ENCODE results near the gene KBTBD12.
"Not testable (repeated sequence)": the region's sequence is repeated elsewhere in the genome, so short reads cannot be mapped to it uniquely, and the experiment has no call there.

The KBTBD12 gene

GRCh38 chr3:127902486-127902885, 12.5 kb upstream of the KBTBD12 start:
- DNase-seq (ENCODE audit: low read depth in 3 of 3, low spot score in 1 of 3) = no peak

GRCh38 chr3:127903611-127904375, 11.2 kb upstream of the KBTBD12 start:
- DNase-seq (ENCODE audit: low read depth in 3 of 3, low spot score in 1 of 3) = no peak

- no peak for DNase-seq (ENCODE audit: low read depth in 3 of 3, low spot score in 1 of 3)
Measured at GRCh38 chr3:127905556-127905955, 9.5 kb upstream of the KBTBD12 start.

- not testable (repeated sequence) for DNase-seq (ENCODE audit: low read depth in 3 of 3, low spot score in 1 of 3)
Measured at GRCh38 chr3:127906653-127907052, 8.4 kb upstream of the KBTBD12 start.

GRCh38 chr3:127908202-127908601, 6.8 kb upstream of the KBTBD12 start:
- no peak for DNase-seq (ENCODE audit: low read depth in 3 of 3, low spot score in 1 of 3)

- DNase-seq (ENCODE audit: low read depth in 3 of 3, low spot score in 1 of 3) = no peak
Measured at GRCh38 chr3:127908951-127909350, 6.1 kb upstream of the KBTBD12 start.

- DNase-seq (ENCODE audit: low read depth in 3 of 3, low spot score in 1 of 3) = no peak
Measured at GRCh38 chr3:127909646-127910045, 5.4 kb upstream of the KBTBD12 start.

- no peak for DNase-seq (ENCODE audit: low read depth in 3 of 3, low spot score in 1 of 3)
Measured at GRCh38 chr3:127911421-127911931, 3.6 kb upstream of the KBTBD12 start.

- DNase-seq (ENCODE audit: low read depth in 3 of 3, low spot score in 1 of 3) = not testable (repeated sequence)
Measured at GRCh38 chr3:127913841-127914240, 1.2 kb upstream of the KBTBD12 start.

GRCh38 chr3:127914584-127914983, 448 bp upstream of the KBTBD12 start:
- DNase-seq (ENCODE audit: low read depth in 3 of 3, low spot score in 1 of 3) = no peak

GRCh38 chr3:127915937-127916493, 983 bp downstream of the KBTBD12 start:
- no peak for DNase-seq (ENCODE audit: low read depth in 3 of 3, low spot score in 1 of 3)

- DNase-seq (ENCODE audit: low read depth in 3 of 3, low spot score in 1 of 3) = no peak
Measured at GRCh38 chr3:127920738-127921137, 5.7 kb downstream of the KBTBD12 start.

- DNase-seq (ENCODE audit: low read depth in 3 of 3, low spot score in 1 of 3) = no peak
Measured at GRCh38 chr3:127923611-127924010, 8.6 kb downstream of the KBTBD12 start.

GRCh38 chr3:127925384-127925783, 10.4 kb downstream of the KBTBD12 start:
- DNase-seq (ENCODE audit: low read depth in 3 of 3, low spot score in 1 of 3) = no peak

- no peak for DNase-seq (ENCODE audit: low read depth in 3 of 3, low spot score in 1 of 3)
Measured at GRCh38 chr3:127927829-127928604, 13.0 kb downstream of the KBTBD12 start.

- DNase-seq (ENCODE audit: low read depth in 3 of 3, low spot score in 1 of 3) = no peak
Measured at GRCh38 chr3:127929818-127930413, 14.9 kb downstream of the KBTBD12 start.

- no peak for DNase-seq (ENCODE audit: low read depth in 3 of 3, low spot score in 1 of 3)
Measured at GRCh38 chr3:127933396-127933795, 18.4 kb downstream of the KBTBD12 start.

- no peak for DNase-seq (ENCODE audit: low read depth in 3 of 3, low spot score in 1 of 3)
Measured at GRCh38 chr3:127938800-127939199, 23.8 kb downstream of the KBTBD12 start.

- no peak for DNase-seq (ENCODE audit: low read depth in 3 of 3, low spot score in 1 of 3)
Measured at GRCh38 chr3:127940116-127940515, 25.1 kb downstream of the KBTBD12 start.

GRCh38 chr3:127942613-127943012, 27.6 kb downstream of the KBTBD12 start:
- no peak for DNase-seq (ENCODE audit: low read depth in 3 of 3, low spot score in 1 of 3)

GRCh38 chr3:127948211-127948610, 33.2 kb downstream of the KBTBD12 start:
- DNase-seq (ENCODE audit: low read depth in 3 of 3, low spot score in 1 of 3) = no peak

Data from stimulated activated CD4-positive, alpha-beta T cell treated with anti-CD3 and anti-CD28 coated beads, TNF-alpha, amount 100 ng/mL, for 1 hour (primary cell).